Uterus (tissue), 2 donors: ENCODE measurements around the gene AACS.

Source experiments
- POLR2A ChIP-seq, 2 donors: fragments of 450-650 bp; IDR thresholded peaks; one replicate each; pipeline ENCODE4 v1.6.1; 2016; ENCODE audit warnings: antibody characterized with exemption in 2 of 2, mild to moderate bottlenecking in 1 of 2, moderate library complexity in 1 of 2
- TF ChIP-seq, protein P1 (sequence below), 4 experiments: fragments of 200-600 bp in 2 of 4; fragments of 450-650 bp in 2 of 4; sonication (generic) in 2 of 4; IDR thresholded peaks; one replicate each; pipeline ENCODE4 v1.5.1; 2016 to 2019; ENCODE audit warnings: antibody characterized with exemption in 4 of 4, mild to moderate bottlenecking in 2 of 4, moderate library complexity in 1 of 4

DNA sequence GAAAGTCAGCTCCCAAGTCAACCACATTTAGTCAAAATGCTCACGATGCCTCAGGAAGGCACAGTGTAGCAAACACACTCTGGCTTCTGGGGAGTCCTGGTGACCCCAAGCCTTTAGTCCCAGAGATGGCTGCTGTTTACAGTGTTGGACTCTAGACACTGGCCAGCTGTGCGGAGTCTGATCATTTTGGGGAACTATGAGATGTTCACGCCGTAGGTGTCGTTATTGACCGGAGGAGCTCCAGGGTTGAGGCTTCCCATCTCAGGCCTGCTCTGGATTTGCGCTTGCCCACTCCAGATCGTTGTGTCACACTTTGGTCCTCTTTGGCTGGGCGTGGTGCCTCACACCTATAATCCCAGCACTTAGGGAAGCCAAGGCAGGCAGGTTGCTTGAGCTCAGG is 44.1 kb upstream of the AACS start:
- TF ChIP-seq, protein P1, sequence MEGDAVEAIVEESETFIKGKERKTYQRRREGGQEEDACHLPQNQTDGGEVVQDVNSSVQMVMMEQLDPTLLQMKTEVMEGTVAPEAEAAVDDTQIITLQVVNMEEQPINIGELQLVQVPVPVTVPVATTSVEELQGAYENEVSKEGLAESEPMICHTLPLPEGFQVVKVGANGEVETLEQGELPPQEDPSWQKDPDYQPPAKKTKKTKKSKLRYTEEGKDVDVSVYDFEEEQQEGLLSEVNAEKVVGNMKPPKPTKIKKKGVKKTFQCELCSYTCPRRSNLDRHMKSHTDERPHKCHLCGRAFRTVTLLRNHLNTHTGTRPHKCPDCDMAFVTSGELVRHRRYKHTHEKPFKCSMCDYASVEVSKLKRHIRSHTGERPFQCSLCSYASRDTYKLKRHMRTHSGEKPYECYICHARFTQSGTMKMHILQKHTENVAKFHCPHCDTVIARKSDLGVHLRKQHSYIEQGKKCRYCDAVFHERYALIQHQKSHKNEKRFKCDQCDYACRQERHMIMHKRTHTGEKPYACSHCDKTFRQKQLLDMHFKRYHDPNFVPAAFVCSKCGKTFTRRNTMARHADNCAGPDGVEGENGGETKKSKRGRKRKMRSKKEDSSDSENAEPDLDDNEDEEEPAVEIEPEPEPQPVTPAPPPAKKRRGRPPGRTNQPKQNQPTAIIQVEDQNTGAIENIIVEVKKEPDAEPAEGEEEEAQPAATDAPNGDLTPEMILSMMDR (IDR thresholded peaks at IDR 0.05) = no peak
- TF ChIP-seq POLR2A (IDR thresholded peaks at IDR 0.05) = no peak
